SJCRH30 (cell line): ENCODE measurements around the gene FUT9. TPM values are rescaled to one million over a fixed set of nuclear protein-coding genes. Genes with fewer than 3 reads are reported as not detected.

ENCODE experiments used
- DNase-seq, 2 experiments: peaks; one replicate each; pipeline ENCODE4 v3.0.0-alpha.2; 2015 to 2020
- H3K27ac ChIP-seq: fragments of 250-450 bp; sonication (Bioruptor Pico); 2 replicates; pipeline ENCODE4 v1.5.1; 2020; ENCODE audit warnings: mild to moderate bottlenecking, moderate library complexity
- H3K27me3 ChIP-seq: fragments of 250-450 bp; sonication (Bioruptor Pico); 2 replicates; pipeline ENCODE4 v1.5.1; 2020; ENCODE audit warnings: mild to moderate bottlenecking, moderate library complexity
- H3K36me3 ChIP-seq: fragments of 250-450 bp; sonication (Bioruptor Pico); 2 replicates; pipeline ENCODE4 v1.5.1; 2020; ENCODE audit warnings: mild to moderate bottlenecking, moderate library complexity
- H3K4me1 ChIP-seq: fragments of 250-450 bp; sonication (Bioruptor Pico); 2 replicates; pipeline ENCODE4 v1.5.1; 2020; ENCODE audit warnings: mild to moderate bottlenecking, moderate library complexity
- H3K4me3 ChIP-seq: fragments of 250-450 bp; sonication (Bioruptor Pico); 2 replicates; pipeline ENCODE4 v1.5.1; 2020; ENCODE audit warnings: mild to moderate bottlenecking, moderate library complexity
- H3K9me3 ChIP-seq: fragments of 250-450 bp; sonication (Bioruptor Pico); replicated peaks from 2 replicates; pipeline ENCODE4 v1.5.1; 2020; ENCODE audit warnings: mild to moderate bottlenecking, moderate library complexity
- total RNA-seq: library from RNA; depleted of rRNA; stranded (reverse); fragments of >200 nt; shearing (Covaris generic); gene quantifications from 2 replicates; pipeline ENCODE4 v1.2.3, GENCODE V29; 2014

Gene FUT9
- total RNA-seq, 1 experiment from 2014 or later, result not detected

DNA sequence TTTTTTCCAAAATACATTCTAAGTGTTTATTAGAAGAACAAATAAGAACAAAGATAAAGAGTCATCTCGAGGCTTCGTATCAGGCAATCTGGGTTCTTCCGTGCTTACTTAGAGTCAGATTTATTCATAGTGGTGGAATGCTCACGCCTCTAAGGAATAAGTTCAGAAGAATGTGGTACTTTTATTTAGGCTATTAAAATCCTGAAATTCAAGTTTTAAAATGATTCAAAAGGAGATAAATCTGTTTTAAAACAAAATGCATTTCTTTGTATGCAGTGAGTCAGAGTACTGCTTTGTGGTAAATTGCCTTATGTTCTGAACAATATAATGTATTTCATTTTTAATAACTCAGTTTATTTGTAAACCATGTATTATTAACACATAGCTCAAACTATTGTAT, 89.1 kb downstream of the FUT9 start:
- Histone ChIP-seq H3K36me3 (no peaks in the 10 kb centered on the region), H3K4me1 (no peaks in the 10 kb centered on the region), H3K9me3 (no peaks in the 10 kb centered on the region), H3K27ac (no peak overlapping the region), H3K4me3 (no peak overlapping the region), H3K27me3 (no peaks in the 10 kb centered on the region)
- no peak for DNase-seq

DNA sequence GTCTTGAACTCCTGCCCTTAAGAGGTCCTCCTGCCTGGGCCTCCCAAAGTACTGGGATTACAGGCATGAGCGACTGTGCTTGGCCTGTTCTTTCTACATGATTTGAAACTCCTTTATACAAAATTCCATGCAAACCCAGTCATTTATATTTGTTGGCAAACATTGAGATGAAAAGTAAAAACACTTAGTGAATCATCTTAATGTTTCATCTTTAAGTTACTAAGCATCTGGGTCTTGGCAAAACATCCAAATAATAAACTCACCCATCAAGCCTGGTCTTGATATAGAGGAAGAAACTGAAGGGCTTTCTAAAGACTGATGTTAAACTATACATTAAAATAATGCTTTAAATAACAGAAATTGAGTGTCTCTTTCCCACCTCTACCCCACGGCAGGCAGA, 95.1 kb downstream of the FUT9 start:
- H3K4me3 ChIP-seq, result no peak overlapping the region
- DNase-seq, result no peak
- H3K36me3 ChIP-seq, result no peaks in the 10 kb centered on the region

DNA sequence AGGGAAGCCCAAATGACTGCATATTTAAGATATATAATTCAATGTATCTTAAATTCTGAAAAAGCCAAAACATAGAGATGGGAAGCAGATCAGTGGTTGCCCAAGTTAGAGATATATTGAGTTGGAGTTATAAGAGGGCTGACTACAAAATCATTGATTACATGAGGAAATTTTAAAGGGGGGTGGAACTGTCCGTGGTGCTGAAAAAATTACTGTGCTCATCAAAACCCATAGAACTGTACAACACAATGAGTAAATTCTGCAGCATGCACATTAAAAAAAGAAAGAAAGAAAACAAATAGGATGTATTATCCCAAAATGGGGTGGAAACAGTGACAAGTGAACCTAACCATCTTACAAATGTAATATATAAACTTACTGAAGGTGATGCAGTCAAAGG, 100.9 kb downstream of the FUT9 start:
- peak; percentile 2 to 54 for DNase-seq
- Histone ChIP-seq H3K9me3 (no peaks in the 10 kb centered on the region), H3K4me3 (no peak overlapping the region)

More for the DNA sequence above, 95.1 kb downstream of the FUT9 start:
- no peaks in the 10 kb centered on the region for H3K4me1 ChIP-seq
- H3K27ac ChIP-seq, result no peak overlapping the region
- H3K9me3 ChIP-seq, result no peaks in the 10 kb centered on the region
- H3K27me3 ChIP-seq, result no peaks in the 10 kb centered on the region

DNA sequence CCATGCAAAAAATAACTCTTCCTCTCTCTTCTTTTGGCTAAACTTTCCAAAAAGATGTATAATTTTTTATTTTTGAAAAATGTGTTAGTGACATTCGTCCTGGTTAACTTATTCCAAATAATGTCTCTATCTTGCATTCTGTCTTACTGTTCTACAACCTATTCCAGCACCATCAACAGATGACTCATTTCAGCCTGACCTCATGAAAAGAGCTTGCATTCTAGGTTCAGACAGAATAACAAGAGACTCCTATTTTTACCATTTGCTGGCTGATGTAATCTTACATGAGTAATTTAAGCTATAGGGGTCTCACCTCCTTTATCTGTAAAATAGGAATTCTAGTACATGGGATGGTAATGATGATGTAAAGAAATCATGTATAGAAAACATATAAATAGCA, 109.0 kb downstream of the FUT9 start:
- H3K9me3 ChIP-seq, result no peaks in the 10 kb centered on the region
- no peaks in the 10 kb centered on the region for H3K27me3 ChIP-seq
- no peak overlapping the region for H3K4me3 ChIP-seq
- no peaks in the 10 kb centered on the region for H3K4me1 ChIP-seq
- no peak for DNase-seq
- H3K27ac ChIP-seq, result no peak overlapping the region
- H3K36me3 ChIP-seq, result no peaks in the 10 kb centered on the region

More for the DNA sequence above, 100.9 kb downstream of the FUT9 start:
- no peaks in the 10 kb centered on the region for H3K4me1 ChIP-seq
- H3K27me3 ChIP-seq, result no peaks in the 10 kb centered on the region
- H3K36me3 ChIP-seq, result no peaks in the 10 kb centered on the region
- no peak overlapping the region for H3K27ac ChIP-seq

DNA sequence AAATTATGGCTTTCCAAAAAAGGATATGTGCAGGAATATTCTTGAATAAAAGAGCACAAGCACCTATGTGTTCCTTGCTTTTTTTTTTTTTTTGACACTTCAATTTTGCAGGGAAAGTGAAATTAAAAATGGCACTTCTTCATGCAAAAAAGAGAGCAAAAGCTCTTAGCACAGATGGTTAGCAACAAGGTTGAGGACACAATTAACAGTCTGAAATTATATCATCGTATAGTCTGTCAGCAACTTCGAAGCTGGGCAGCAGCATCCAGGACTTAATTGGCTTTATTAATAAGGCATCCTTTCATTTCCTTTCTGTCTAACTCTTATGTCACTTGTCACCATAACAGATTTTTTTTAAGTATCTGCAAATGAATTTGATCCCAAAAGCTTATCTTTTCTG, 122.6 kb downstream of the FUT9 start:
- Histone ChIP-seq H3K27me3 (no peaks in the 10 kb centered on the region), H3K27ac (no peak overlapping the region), H3K36me3 (no peaks in the 10 kb centered on the region), H3K9me3 (no peaks in the 10 kb centered on the region), H3K4me1 (no peaks in the 10 kb centered on the region), H3K4me3 (no peak overlapping the region)
- DNase-seq, result no peak

DNA sequence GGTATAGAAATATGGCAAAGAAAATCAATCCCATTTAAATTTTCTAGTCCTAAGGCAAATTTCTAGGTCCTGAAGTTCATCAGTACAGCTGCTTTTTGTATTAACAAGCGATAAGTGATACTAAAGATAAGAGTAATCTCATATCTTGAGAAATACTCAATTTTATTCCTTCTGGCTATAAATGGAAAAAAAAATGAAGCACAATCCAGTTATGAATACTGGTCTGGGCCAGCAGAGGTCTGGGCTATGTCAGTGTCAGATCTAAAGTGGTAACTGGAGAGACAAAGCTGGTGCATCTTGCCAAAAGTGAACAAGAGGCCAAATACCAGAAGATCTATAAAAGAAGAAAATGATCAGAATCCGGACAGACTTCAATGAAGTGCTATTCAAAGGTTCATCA, 126.4 kb downstream of the FUT9 start:
- no peak for DNase-seq
- no peaks in the 10 kb centered on the region for H3K9me3 ChIP-seq
- H3K4me1 ChIP-seq, result no peaks in the 10 kb centered on the region
- H3K27ac ChIP-seq, result no peak overlapping the region
- no peaks in the 10 kb centered on the region for H3K27me3 ChIP-seq
- H3K36me3 ChIP-seq, result no peaks in the 10 kb centered on the region
- H3K4me3 ChIP-seq, result no peak overlapping the region

DNA sequence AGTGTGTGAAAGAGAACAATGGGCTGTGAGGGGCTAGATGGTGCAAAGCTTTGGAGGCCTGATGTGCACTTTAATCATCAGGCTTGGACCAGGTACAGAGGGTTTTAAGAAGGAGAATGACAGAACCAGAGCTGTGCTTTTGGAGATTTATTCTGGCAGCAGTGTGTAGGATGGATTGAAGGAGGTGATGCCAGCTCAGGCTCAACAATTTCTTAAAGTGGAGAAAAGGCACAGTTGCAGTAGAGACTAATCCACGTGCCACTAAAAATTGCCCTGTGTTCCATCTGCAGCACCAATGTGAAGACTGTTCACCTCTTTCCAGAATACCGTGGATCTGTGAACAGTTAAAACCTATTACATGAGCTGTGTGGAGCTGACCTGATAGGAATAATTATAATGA, 134.7 kb downstream of the FUT9 start:
- no peaks in the 10 kb centered on the region for H3K4me1 ChIP-seq
- no peaks in the 10 kb centered on the region for H3K27me3 ChIP-seq
- no peak overlapping the region for H3K27ac ChIP-seq
- DNase-seq, result no peak
- no peaks in the 10 kb centered on the region for H3K36me3 ChIP-seq
- no peak overlapping the region for H3K4me3 ChIP-seq
- H3K9me3 ChIP-seq, result no peaks in the 10 kb centered on the region

DNA sequence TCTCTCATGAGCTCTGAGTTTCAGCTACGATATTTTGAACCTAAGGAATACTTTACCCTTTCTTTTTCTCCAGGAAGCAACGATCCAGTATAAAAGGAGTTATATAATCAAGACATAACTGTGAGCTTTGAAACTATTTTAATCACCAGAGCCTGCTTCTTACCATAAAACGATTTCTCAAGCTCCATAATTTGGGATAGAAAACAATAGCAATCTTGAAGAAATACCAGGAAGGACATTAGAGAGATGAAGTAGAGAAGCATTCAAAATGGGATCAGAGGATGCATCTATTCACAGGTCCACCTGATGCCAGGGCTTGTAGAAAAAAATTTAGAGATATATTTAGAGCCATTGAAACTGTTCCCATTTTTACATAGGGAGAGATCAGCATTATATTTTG, 135.9 kb downstream of the FUT9 start:
- H3K4me3 ChIP-seq, result no peak overlapping the region
- H3K27ac ChIP-seq, result no peak overlapping the region
- peaks cover 6% of the 10 kb centered on the region for H3K4me1 ChIP-seq
- no peaks in the 10 kb centered on the region for H3K9me3 ChIP-seq
- H3K27me3 ChIP-seq, result no peaks in the 10 kb centered on the region
- no peaks in the 10 kb centered on the region for H3K36me3 ChIP-seq
- no peak for DNase-seq

DNA sequence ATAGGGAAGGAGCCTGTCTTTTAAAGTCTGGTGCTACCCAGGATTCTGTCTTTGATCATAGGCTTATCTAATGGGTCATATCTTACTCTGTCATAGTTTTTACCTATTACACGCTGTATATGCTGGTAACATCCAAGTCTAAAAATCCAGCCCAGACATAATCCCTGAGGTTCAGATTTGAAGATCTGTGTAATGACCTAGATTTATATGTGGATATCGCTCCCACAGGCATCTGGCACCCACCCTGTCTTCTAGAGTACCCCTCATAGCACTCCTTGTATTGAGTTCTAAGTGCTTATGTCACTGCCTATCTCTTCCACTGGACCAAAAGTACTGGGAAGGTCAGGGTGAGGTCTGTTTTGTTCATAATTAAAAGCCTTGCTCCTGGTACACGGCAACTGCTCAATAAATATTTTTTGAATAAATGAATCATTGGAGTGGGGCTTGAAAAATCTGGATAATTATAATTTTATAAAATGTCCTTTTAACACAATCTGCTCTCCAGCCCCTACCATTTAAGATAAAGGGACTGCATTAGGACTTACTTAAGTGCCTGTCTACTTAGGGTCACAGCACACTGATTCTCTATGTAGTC, 136.4 kb downstream of the FUT9 start:
- DNase-seq, result no peak
- no peak overlapping the region for H3K27ac ChIP-seq
- no peaks in the 10 kb centered on the region for H3K27me3 ChIP-seq
- H3K36me3 ChIP-seq, result no peaks in the 10 kb centered on the region
- peaks cover 8% of the 10 kb centered on the region for H3K4me1 ChIP-seq
- no peak overlapping the region for H3K4me3 ChIP-seq
- no peaks in the 10 kb centered on the region for H3K9me3 ChIP-seq

DNA sequence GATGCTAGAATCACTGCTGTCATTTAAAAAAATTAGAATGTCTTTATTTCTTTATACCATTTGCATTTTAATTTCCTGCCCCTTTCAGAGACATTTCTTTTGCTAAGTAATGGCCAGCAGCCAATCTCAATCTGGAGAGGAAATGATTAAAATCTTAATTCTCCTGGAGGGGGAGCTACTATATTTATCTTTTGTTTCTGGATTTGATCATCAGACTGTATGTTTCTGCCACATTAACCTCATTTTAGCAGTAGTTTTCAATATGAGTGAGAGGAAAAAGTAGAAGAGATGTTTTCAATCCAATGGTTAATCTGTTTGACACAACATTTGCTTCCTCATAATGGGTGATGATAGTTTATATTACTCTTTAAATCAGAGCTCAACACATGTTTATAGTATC, 138.0 kb downstream of the FUT9 start:
- Histone ChIP-seq H3K27me3 (no peaks in the 10 kb centered on the region), H3K4me3 (no peak overlapping the region), H3K9me3 (no peaks in the 10 kb centered on the region), H3K4me1 (peaks cover 8% of the 10 kb centered on the region), H3K36me3 (no peaks in the 10 kb centered on the region), H3K27ac (no peak overlapping the region)
- no peak for DNase-seq

DNA sequence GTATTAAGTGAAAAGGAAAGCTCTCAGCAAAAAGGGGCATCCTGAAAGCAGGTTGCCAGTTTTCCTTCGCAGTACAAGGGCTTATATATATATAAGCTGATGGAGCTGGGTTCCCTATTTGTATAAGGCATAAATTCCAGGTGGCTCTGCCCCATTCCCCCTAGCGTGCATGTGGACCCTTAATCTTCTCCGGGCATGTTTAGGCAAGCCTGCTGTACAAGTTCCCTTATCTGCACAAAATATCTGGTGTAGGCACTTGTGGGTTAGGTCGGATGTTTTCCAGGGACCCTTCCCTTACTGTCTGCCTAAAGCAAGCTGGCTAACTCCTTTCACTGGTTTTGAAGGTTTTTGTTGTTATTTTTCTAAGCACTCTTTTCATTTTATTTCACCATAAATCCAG, 140.7 kb downstream of the FUT9 start:
- peak; percentile 25 to 44 for DNase-seq
- Histone ChIP-seq H3K4me1 (peaks cover 8% of the 10 kb centered on the region), H3K27me3 (no peaks in the 10 kb centered on the region), H3K9me3 (no peaks in the 10 kb centered on the region), H3K36me3 (no peaks in the 10 kb centered on the region), H3K27ac (no peak overlapping the region), H3K4me3 (no peak overlapping the region)

DNA sequence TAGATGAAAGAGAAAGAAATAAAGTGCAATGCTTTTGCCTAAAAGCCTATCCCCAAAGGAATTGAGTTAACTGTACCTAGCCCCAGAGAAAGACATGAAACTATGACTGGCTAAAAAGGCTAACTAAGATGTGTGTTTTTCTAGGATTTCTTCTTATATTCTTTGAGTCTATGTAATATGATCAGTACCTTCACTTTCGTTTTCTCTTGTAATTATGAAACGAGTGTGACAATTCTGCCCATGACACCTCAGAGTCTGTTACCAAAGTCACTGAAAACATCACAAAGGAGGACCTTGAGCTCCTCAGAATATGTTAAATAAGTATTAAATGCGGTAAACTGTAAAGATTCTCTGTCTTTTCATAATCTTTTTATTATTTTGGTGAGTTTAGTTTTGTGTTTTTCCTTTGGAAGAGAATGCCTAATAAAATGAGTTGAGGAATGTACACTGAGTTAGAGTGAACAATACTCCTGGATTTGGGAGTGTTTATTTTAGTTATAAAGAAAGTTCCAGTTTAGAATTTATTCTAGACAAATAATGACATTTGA, 141.3 kb downstream of the FUT9 start:
- H3K27ac ChIP-seq, result no peak overlapping the region
- peaks cover 8% of the 10 kb centered on the region for H3K4me1 ChIP-seq
- no peaks in the 10 kb centered on the region for H3K27me3 ChIP-seq
- no peaks in the 10 kb centered on the region for H3K9me3 ChIP-seq
- peak in 1 of 2 experiments; percentile 6 for DNase-seq
- H3K4me3 ChIP-seq, result peak overlapping the region; percentile 11; the same call in 1 of the 2 replicates
- no peaks in the 10 kb centered on the region for H3K36me3 ChIP-seq

DNA sequence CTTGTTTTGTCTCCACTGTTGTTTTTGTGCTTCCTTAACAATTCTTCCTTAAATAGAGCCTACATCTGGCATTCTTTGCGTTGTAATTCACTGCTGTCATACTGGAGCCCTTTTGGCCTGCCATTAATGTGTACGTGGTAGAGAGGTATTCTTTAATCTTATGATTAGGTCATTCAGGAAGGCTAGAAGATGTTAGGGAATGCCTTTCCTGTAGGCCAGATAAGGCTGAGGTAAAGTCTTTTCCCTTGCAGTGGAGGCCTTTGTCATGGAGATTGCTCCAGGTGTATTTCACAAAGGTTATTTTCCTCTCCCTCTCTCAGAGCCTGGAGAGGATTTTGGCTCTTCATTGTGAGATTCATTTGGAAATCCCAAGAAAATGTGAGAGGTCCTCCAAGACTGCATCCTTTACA, 146.9 kb downstream of the FUT9 start:
- Histone ChIP-seq H3K4me3 (no peak overlapping the region), H3K4me1 (no peaks in the 10 kb centered on the region), H3K9me3 (no peaks in the 10 kb centered on the region), H3K36me3 (no peaks in the 10 kb centered on the region), H3K27me3 (no peaks in the 10 kb centered on the region), H3K27ac (no peak overlapping the region)
- DNase-seq, result no peak

DNA sequence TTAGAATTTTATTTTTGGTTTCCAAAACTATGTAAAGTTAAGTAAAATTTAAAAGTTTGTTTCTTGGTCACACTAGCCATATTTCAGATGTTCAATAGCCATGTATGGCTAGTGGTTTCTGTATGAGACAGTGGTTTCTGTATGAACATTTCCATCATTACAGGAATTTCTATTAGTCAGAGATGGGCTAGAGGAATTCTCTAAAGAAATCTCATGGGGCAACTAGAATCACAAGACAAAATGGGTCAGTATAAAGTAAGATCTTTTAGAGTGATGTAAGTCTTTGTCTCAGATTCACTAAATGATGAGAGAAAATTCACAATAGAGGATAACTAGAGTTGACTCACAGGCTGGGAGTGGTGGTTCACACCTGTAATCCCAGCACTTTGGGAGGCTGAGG, 149.0 kb downstream of the FUT9 start:
- no peaks in the 10 kb centered on the region for H3K9me3 ChIP-seq
- no peaks in the 10 kb centered on the region for H3K27me3 ChIP-seq
- H3K4me3 ChIP-seq, result no peak overlapping the region
- no peaks in the 10 kb centered on the region for H3K36me3 ChIP-seq
- H3K27ac ChIP-seq, result no peak overlapping the region
- H3K4me1 ChIP-seq, result no peaks in the 10 kb centered on the region
- DNase-seq, result no peak

DNA sequence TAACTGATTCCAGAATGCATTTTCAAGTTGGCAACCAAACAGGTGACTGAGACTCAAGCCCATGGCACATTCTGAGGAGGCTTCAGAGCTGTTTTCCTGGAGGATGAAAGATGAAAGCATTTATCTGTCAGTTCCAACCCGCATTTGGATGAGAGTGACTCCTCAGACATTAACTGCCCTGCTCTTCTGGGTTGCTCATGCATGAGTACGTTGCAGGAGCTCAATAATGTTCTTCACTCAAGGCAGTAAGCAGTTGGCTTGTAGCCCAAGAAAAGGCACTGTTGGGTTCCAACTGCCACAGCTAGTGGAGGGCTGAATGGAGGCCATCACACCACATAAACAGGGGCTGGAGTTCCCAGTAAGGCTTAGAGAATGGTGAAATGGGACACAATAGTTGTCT, 155.3 kb downstream of the FUT9 start:
- H3K27me3 ChIP-seq, result no peaks in the 10 kb centered on the region
- no peaks in the 10 kb centered on the region for H3K36me3 ChIP-seq
- no peak for DNase-seq
- H3K9me3 ChIP-seq, result no peaks in the 10 kb centered on the region
- H3K27ac ChIP-seq, result no peak overlapping the region
- no peaks in the 10 kb centered on the region for H3K4me1 ChIP-seq
- no peak overlapping the region for H3K4me3 ChIP-seq

DNA sequence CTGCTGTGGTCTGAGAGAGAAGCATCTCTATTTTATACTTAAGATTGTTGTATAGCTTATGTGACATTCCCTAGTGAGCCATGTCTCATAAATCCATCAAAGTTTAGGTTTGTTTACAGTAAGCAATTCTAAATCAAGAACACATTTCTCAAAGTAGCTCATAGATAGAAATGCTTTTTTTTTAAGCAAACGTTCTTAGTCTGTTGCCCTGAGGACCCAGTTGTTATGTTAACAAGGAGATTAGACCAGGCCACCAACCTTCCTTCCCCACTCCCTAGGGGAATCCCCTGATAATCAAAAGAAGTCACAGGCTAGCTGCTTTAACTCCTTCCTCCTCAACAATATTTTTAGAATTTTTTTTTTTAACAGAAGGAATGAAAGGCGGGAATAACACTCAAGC, 169.0 kb downstream of the FUT9 start:
- no peaks in the 10 kb centered on the region for H3K36me3 ChIP-seq
- no peak for DNase-seq
- H3K4me1 ChIP-seq, result no peaks in the 10 kb centered on the region
- no peaks in the 10 kb centered on the region for H3K27me3 ChIP-seq
- H3K27ac ChIP-seq, result no peak overlapping the region
- H3K4me3 ChIP-seq, result no peak overlapping the region
- no peaks in the 10 kb centered on the region for H3K9me3 ChIP-seq
